Adrenal gland (tissue), 5 donors: Measurements from ENCODE around the gene ANKRD28.

Source experiments
- CTCF ChIP-seq, 6 experiments: fragments of 450-650 bp in 4 of 6; fragments of 200-600 bp in 2 of 6; sonication (generic) in 1 of 6; IDR thresholded peaks; 1 replicate in 5 of 6; 2 replicates in 1 of 6; pipeline versions ENCODE4 v1.5.1 to v1.8.0; 2016 to 2021; ENCODE audit warnings: antibody characterized with exemption in 6 of 6, mild to moderate bottlenecking in 2 of 6, moderate library complexity in 1 of 6
- POLR2A ChIP-seq, 2 donors: fragments of 450-650 bp; IDR thresholded peaks; one replicate each; pipeline ENCODE4 v1.6.1; 2017; ENCODE audit warnings: antibody characterized with exemption in 2 of 2, mild to moderate bottlenecking in 2 of 2, moderate library complexity in 1 of 2
- donor health status: DM: no; HTN: no; CAD: no.

- TF ChIP-seq POLR2A (IDR thresholded peaks at IDR 0.05) (no peak), CTCF (IDR thresholded peaks at IDR 0.05) (no peak)
Measured at GRCh38 chr3:15714448-15714847, 83.3 kb downstream of the ANKRD28 start.
